H1 (cell line): ENCODE results near the gene ALDH4A1. TPM values are rescaled to one million over a fixed set of nuclear protein-coding genes. Genes with fewer than 3 reads are reported as not detected.

Source experiments
- CTCF ChIA-PET: fragments of 300-600 bp; sonication (Branson Sonifier 250); formaldehyde crosslinking; loops from one replicate; lab custom pipeline; 2021; ENCODE audit not compliant: partially characterized antibody; lab: Charles Lee
- POLR2A ChIA-PET: fragments of 300-600 bp; sonication (Branson Sonifier 250); formaldehyde crosslinking; loops from one replicate; lab custom pipeline; 2021; ENCODE audit warnings: inconsistent platforms; ENCODE audit not compliant: partially characterized antibody; lab: Charles Lee
- DNase-seq, 2 experiments: peaks; one replicate each; pipeline versions ENCODE4 v3.0.0 to v3.0.0-alpha.2; 2010 to 2022; ENCODE audit warnings: low spot score in 2 of 2, low read depth in 1 of 2, mixed read lengths in 1 of 2
- FAIRE-seq: peaks from 2 replicates; lab custom pipeline; 2011; peaks lifted over from hg19 to GRCh38; lab: Jason Lieb, UNC
- H2AFZ ChIP-seq: 2 replicates; pipeline ENCODE4 v1.8.1; 2012; ENCODE audit warnings: low read length, inconsistent platforms
- H2AK5ac ChIP-seq: 2 replicates; pipeline ENCODE4 v1.6.1; 2013; ENCODE audit warnings: low read depth, low read length
- H2BK120ac ChIP-seq: replicated peaks from 2 replicates; pipeline ENCODE3; 2013; ENCODE audit warnings: low read depth, low read length, inconsistent platforms
- H2BK12ac ChIP-seq: 2 replicates; pipeline ENCODE4 v1.6.1; 2013; ENCODE audit warnings: low read depth, low read length
- H2BK15ac ChIP-seq: 2 replicates; pipeline ENCODE4 v1.6.1; 2013; ENCODE audit warnings: low read length
- H2BK20ac ChIP-seq: 2 replicates; pipeline ENCODE4 v1.6.1; 2013; ENCODE audit warnings: low read length
- H2BK5ac ChIP-seq: 2 replicates; pipeline ENCODE4 v1.6.1; 2013; ENCODE audit warnings: low read depth, low read length
- H3K14ac ChIP-seq: 2 replicates; pipeline ENCODE4 v1.6.1; 2013; ENCODE audit warnings: inconsistent platforms; ENCODE audit not compliant: insufficient read length
- H3K18ac ChIP-seq: 2 replicates; pipeline ENCODE4 v1.6.1; 2013; ENCODE audit warnings: low read length; ENCODE audit errors: extremely low read depth
- H3K23ac ChIP-seq: 2 replicates; pipeline ENCODE4 v1.6.1; 2013; ENCODE audit warnings: inconsistent platforms; ENCODE audit not compliant: insufficient read length
- H3K23me2 ChIP-seq: 2 replicates; pipeline ENCODE4 v1.6.1; 2013; ENCODE audit warnings: low read depth, low read length
- H3K27ac ChIP-seq: 2 replicates; pipeline ENCODE4 v1.6.1; 2011; ENCODE audit warnings: low read depth, low read length, inconsistent platforms
- H3K27me3 ChIP-seq, 4 experiments: replicated peaks in 1 of 4; 1 replicate in 1 of 4; 2 replicates in 3 of 4; pipeline versions ENCODE4 v1.6.1 to v1.8.1; 2011 to 2013; ENCODE audit warnings: low read length in 3 of 4, mild to moderate bottlenecking in 3 of 4, inconsistent platforms in 2 of 4, mixed read lengths in 2 of 4, moderate library complexity in 1 of 4; ENCODE audit not compliant: control insufficient read depth in 3 of 4, insufficient read depth in 3 of 4; ENCODE audit errors: extremely low read depth in 1 of 4
- H3K36me3 ChIP-seq, 4 experiments: 2 replicates each; pipeline versions ENCODE4 v1.6.1 to v1.8.1; 2011 to 2013; ENCODE audit warnings: mild to moderate bottlenecking in 4 of 4, low read length in 3 of 4, moderate library complexity in 2 of 4, control low read depth in 1 of 4, inconsistent platforms in 1 of 4; ENCODE audit not compliant: insufficient read depth in 4 of 4, control insufficient read depth in 2 of 4
- H3K4ac ChIP-seq: replicated peaks from 2 replicates; pipeline ENCODE3; 2013; ENCODE audit warnings: low read length, low read depth, mixed read lengths, inconsistent platforms; ENCODE audit not compliant: insufficient read length
- H3K4me1 ChIP-seq, 4 experiments: replicated peaks in 1 of 4; 1 replicate in 1 of 4; 2 replicates in 3 of 4; pipeline versions ENCODE4 v1.6.1 to v1.8.1; 2011 to 2013; ENCODE audit warnings: low read length in 3 of 4, inconsistent platforms in 2 of 4, mixed read lengths in 1 of 4; ENCODE audit not compliant: insufficient read depth in 4 of 4, control insufficient read depth in 3 of 4
- H3K4me2 ChIP-seq, 2 experiments: 2 replicates each; pipeline versions ENCODE4 v1.6.1 to v1.8.1; 2011 to 2013; ENCODE audit warnings: low read depth in 2 of 2, low read length in 2 of 2, control low read depth in 1 of 2, inconsistent platforms in 1 of 2, mild to moderate bottlenecking in 1 of 2; ENCODE audit not compliant: insufficient read depth in 1 of 2
- H3K4me3 ChIP-seq, 4 experiments: fragments of 200-600, 300-600 bp in 1 of 4; sonication (generic), shearing (Covaris generic), sonication (Bioruptor Twin) in 1 of 4; 2 replicates each; pipeline versions ENCODE4 v1.5.1 to v1.8.1; 2011 to 2016; ENCODE audit warnings: low read length in 4 of 4, low read depth in 3 of 4, control low read depth in 2 of 4, inconsistent platforms in 2 of 4, mild to moderate bottlenecking in 2 of 4, mixed read lengths in 1 of 4, moderate library complexity in 1 of 4; ENCODE audit not compliant: insufficient read depth in 2 of 4; ENCODE audit errors: extremely low read depth in 1 of 4
- H3K56ac ChIP-seq: replicated peaks from 2 replicates; pipeline ENCODE3; 2013; ENCODE audit warnings: low read depth, mild to moderate bottlenecking, mixed read lengths, low read length, inconsistent platforms; ENCODE audit not compliant: insufficient read length
- H3K79me1 ChIP-seq: 2 replicates; pipeline ENCODE4 v1.6.1; 2013; ENCODE audit warnings: low read depth, low read length, control low read depth
- H3K79me2 ChIP-seq, 2 experiments: 2 replicates each; pipeline versions ENCODE4 v1.6.1 to v1.8.1; 2012 to 2013; ENCODE audit warnings: low read length in 2 of 2, mild to moderate bottlenecking in 2 of 2, inconsistent platforms in 1 of 2; ENCODE audit not compliant: insufficient read depth in 2 of 2, control insufficient read depth in 1 of 2
- H3K9ac ChIP-seq, 4 experiments: replicated peaks in 1 of 4; 1 replicate in 1 of 4; 2 replicates in 3 of 4; pipeline versions ENCODE4 v1.6.1 to v1.8.1; 2011 to 2013; ENCODE audit warnings: low read depth in 3 of 4, low read length in 3 of 4, control low read depth in 2 of 4, mild to moderate bottlenecking in 2 of 4, moderate library complexity in 2 of 4, inconsistent platforms in 1 of 4; ENCODE audit errors: extremely low read depth in 1 of 4
- H3K9me3 ChIP-seq, 2 experiments: 2 replicates each; pipeline versions ENCODE4 v1.6.1 to v1.8.1; 2012 to 2013; ENCODE audit warnings: mild to moderate bottlenecking in 2 of 2, moderate library complexity in 2 of 2, control low read depth in 1 of 2, inconsistent platforms in 1 of 2, low read depth in 1 of 2, low read length in 1 of 2, mixed read lengths in 1 of 2; ENCODE audit not compliant: insufficient read depth in 2 of 2
- H4K20me1 ChIP-seq, 2 experiments: replicated peaks in 1 of 2; 2 replicates each; pipeline versions ENCODE3 to v1.8.1; 2011 to 2013; ENCODE audit warnings: inconsistent platforms in 2 of 2, low read length in 2 of 2, mild to moderate bottlenecking in 1 of 2; ENCODE audit not compliant: insufficient read depth in 2 of 2, control insufficient read depth in 1 of 2
- H4K5ac ChIP-seq: 2 replicates; pipeline ENCODE4 v1.6.1; 2013; ENCODE audit warnings: low read length, low read depth, mixed read lengths, inconsistent platforms; ENCODE audit not compliant: insufficient read length
- H4K8ac ChIP-seq: 2 replicates; pipeline ENCODE4 v1.8.0; 2013; ENCODE audit warnings: mild to moderate bottlenecking, moderate library complexity, low read length, inconsistent platforms; ENCODE audit not compliant: insufficient read depth; ENCODE audit errors: extremely low read depth
- H4K91ac ChIP-seq: replicated peaks from 2 replicates; pipeline ENCODE3; 2013; ENCODE audit warnings: low read length, mixed read lengths, inconsistent platforms; ENCODE audit not compliant: insufficient read length
- ATF2 ChIP-seq: IDR thresholded peaks from 2 replicates; pipeline ENCODE4 v1.6.1; 2012; ENCODE audit warnings: low read length, inconsistent platforms
- BACH1 ChIP-seq: IDR thresholded peaks from 2 replicates; pipeline ENCODE4 v1.6.1; 2012; ENCODE audit warnings: low read length, improper control_type of control experiment
- EGR1 ChIP-seq: IDR thresholded peaks from 2 replicates; pipeline ENCODE4 v1.6.1; 2011; ENCODE audit warnings: low read depth, low read length, borderline replicate concordance
- JUND ChIP-seq: IDR thresholded peaks from 2 replicates; pipeline ENCODE4 v1.6.1; 2011; ENCODE audit warnings: mild to moderate bottlenecking, improper control_type of control experiment, low read length
- KDM1A ChIP-seq: fragments of 200-600, 300-600 bp; sonication (generic); IDR thresholded peaks from 2 replicates; pipeline ENCODE4 v1.7.1; 2016; ENCODE audit warnings: mild to moderate bottlenecking, low read length, borderline replicate concordance
- KDM4A ChIP-seq: IDR thresholded peaks from one replicate; pipeline ENCODE4 v1.7.1; 2012; ENCODE audit warnings: low read depth, mild to moderate bottlenecking, moderate library complexity, low read length, inconsistent platforms; ENCODE audit not compliant: severe bottlenecking
- PHF8 ChIP-seq: fragments of 200-600 bp; sonication (generic); conservative IDR thresholded peaks from 2 replicates; pipeline ENCODE4 v1.7.1; 2012; ENCODE audit warnings: low read depth, mild to moderate bottlenecking, inconsistent platforms, low read length, moderate library complexity
- POLR2A ChIP-seq, 2 experiments: IDR thresholded peaks; 1 replicate in 1 of 2; 2 replicates in 1 of 2; pipeline ENCODE4 v1.6.1; 2011; ENCODE audit warnings: low read depth in 2 of 2, low read length in 2 of 2, mild to moderate bottlenecking in 2 of 2; ENCODE audit errors: control extremely low read depth in 1 of 2
- RFX5 ChIP-seq: IDR thresholded peaks from 2 replicates; pipeline ENCODE4 v1.6.1; 2011; ENCODE audit warnings: low read depth, low read length, improper control_type of control experiment, borderline replicate concordance
- SRF ChIP-seq: IDR thresholded peaks from 2 replicates; pipeline ENCODE4 v1.6.1; 2011; ENCODE audit warnings: mild to moderate bottlenecking, low read depth, low read length, moderate library complexity
- WGBS, 2 experiments: shearing (Covaris generic) in 1 of 2; methylation state at CpG; one replicate each; pipeline versions ENCODE4 v1.1.6 to v1.1.7; 2013 to 2015; ENCODE audit warnings: low lambda C conversion rate in 2 of 2, mixed read lengths in 2 of 2, inconsistent platforms in 1 of 2, low coverage in 1 of 2, missing lambda C conversion rate in 1 of 2; ENCODE audit not compliant: insufficient replicate concordance in 2 of 2, insufficient coverage in 1 of 2, insufficient read length in 1 of 2; ENCODE audit errors: extremely low coverage in 1 of 2, missing lambda C conversion rate in 1 of 2; 5-methylcytosine and 5-hydroxymethylcytosine counted together
- polyA plus RNA-seq, 7 experiments: library from polyadenylated mRNA; depleted of rRNA in 3 of 7; stranded (reverse) in 5 of 7; unstranded in 2 of 7; fragments of >200 nt in 5 of 7; fragments of 200-250 nt in 2 of 7; gene quantifications; 1 replicate in 5 of 7; 2 replicates in 1 of 7; 4 replicates in 1 of 7; pipeline versions ENCODE4 v1.2.1 to v1.2.3, GENCODE V29; 2011 to 2013; ENCODE audit warnings: missing spikeins in 2 of 7, mixed read lengths in 2 of 7
- total RNA-seq: library from RNA; stranded (reverse); fragmentation: NEBNext Ultra II Directional; extraction: Animal tissue kit (Norgen Biotek cat#: 25700); gene quantifications from 2 replicates; pipeline ENCODE4 v1.2.1, GENCODE V29; 2021

The ALDH4A1 gene
- total and polyA plus RNA-seq, 2 of the 8 experiments (the other 6 are each of a cell fraction or from before 2014, with no cell fraction given): 30.3 to 35.9 TPM

- Histone ChIP-seq H2AFZ (no peak overlapping the region), H3K36me3 (no peaks in the 10 kb centered on the region), H3K79me1 (no peaks in the 10 kb centered on the region), H2BK12ac (no peak overlapping the region), H3K56ac (no peak overlapping the region), H3K18ac (no peak overlapping the region), H3K79me2 (no peaks in the 10 kb centered on the region), H2BK120ac (no peak overlapping the region), H3K27ac (no peak overlapping the region), H3K4ac (no peak overlapping the region), H2BK20ac (no peak overlapping the region), H2BK15ac (no peak overlapping the region), H2AK5ac (no peak overlapping the region), H3K27me3 (peaks cover 0 to 3% (median 0%) of the 10 kb centered on the region in 4 experiments; a peak in 2 of 7 replicates), H3K9me3 (no peaks in the 10 kb centered on the region), H3K4me1 (peaks cover 0 to 5% (median 2%) of the 10 kb centered on the region in 4 experiments; a peak in 2 of 7 replicates), H4K20me1 (no peaks in the 10 kb centered on the region), H3K4me3 (no peak overlapping the region), H2BK5ac (no peak overlapping the region), H3K9ac (no peak overlapping the region), H4K5ac (no peak overlapping the region), H4K91ac (no peak overlapping the region), H3K14ac (no peak overlapping the region), H3K4me2 (no peak overlapping the region), H3K23ac (no peak overlapping the region), H3K23me2 (no peaks in the 10 kb centered on the region), H4K8ac (no peak overlapping the region)
- FAIRE-seq: no peak
- 77% methylated on average over 22 of the region's 22 CpGs; no CpG with 5 or more reads in 1 of the 2 experiments for WGBS, 2 experiments
- CTCF ChIA-PET: interaction anchor here (0.6 to 8.0 kb wide), 42 partner anchors 9 to 365 kb away, joined by 3 to 131 read pairs (median 6); partner anchors contain the start of gene IFFO2
- POLR2A ChIA-PET: interaction anchor here (0.8 to 2.6 kb wide), 5 partner anchors 11 to 61 kb away, joined by 3 to 11 read pairs (median 3); partner anchors contain the start of gene IFFO2
- no peak for DNase-seq
- TF ChIP-seq BACH1: no peak
- TF ChIP-seq ATF2: no peak
- no peak for TF ChIP-seq KDM1A
- TF ChIP-seq JUND: no peak
- TF ChIP-seq KDM4A: no peak
- no peak for TF ChIP-seq SRF
- TF ChIP-seq EGR1: no peak
- TF ChIP-seq PHF8: no peak
- no peak for TF ChIP-seq POLR2A (IDR thresholded peaks at IDR 0.05; ENCODE audit: control extremely low read depth in 1 of 2, low read depth in 2 of 2, low read length in 2 of 2)
- TF ChIP-seq RFX5: no peak
Measured at GRCh38 chr1:18907917-18908845, 5.8 kb upstream of the ALDH4A1 start.
